IMR-90 (cell line): Measurements from ENCODE around the gene MED12L. TPM values are rescaled to one million over a fixed set of nuclear protein-coding genes. Genes with fewer than 3 reads are reported as not detected.

Experiments
- microRNA-seq, 2 experiments: library from miRNA; stranded (forward) in 1 of 2; unstranded in 1 of 2; fragments of 10-50 nt in 1 of 2; fragments of <30 nt in 1 of 2; gene quantifications in 1 of 2; microRNA quantifications in 1 of 2; one replicate each; pipeline versions ENCODE3 to v1.1.0; 2013 to 2020; ENCODE audit not compliant: insufficient read depth in 1 of 2, insufficient read length in 1 of 2, unreplicated experiment in 1 of 2
- polyA plus RNA-seq, 3 experiments: library from polyadenylated mRNA; depleted of rRNA; stranded (reverse); fragments of >200 nt; gene quantifications; 2 replicates each; pipeline ENCODE4 v1.2.3, GENCODE V29; 2012; ENCODE audit warnings: low replicate concordance in 1 of 3
- small RNA-seq, 5 experiments: library from RNA; depleted of rRNA; stranded (forward); fragments of <200 nt; gene quantifications; one replicate each; pipeline ENCODE3, GENCODE V24; 2012
- total RNA-seq: library from RNA; depleted of rRNA; stranded (reverse); fragments of >200 nt; gene quantifications from 2 replicates; pipeline ENCODE4 v1.2.3, GENCODE V29; 2012; rRNA removed

MED12L gene
- total and polyA plus RNA-seq, 2 of the 4 experiments (the other 2 are of a cell fraction), result 0.05 to 0.18 TPM

Small RNA genes within 50 kb of the gene (microRNA-seq; reads per million reads assigned to microRNA genes)
- gene RNA5SP145 (ENCODE audit: insufficient read depth, insufficient read length), result 21.7 reads per million, percentile 57 among the genes with 10 or more reads in this experiment

Small RNA genes within 50 kb of the gene (small RNA-seq; reads per million reads assigned to genes)
- 0 to 0.08 (median 0) reads per million in 5 experiments for gene RNA5SP145

Other genes starting within 250 kb of the MED12L start
- gene MINDY4B, start 180.2 kb upstream of the MED12L start, total RNA-seq, result not detected in 2 replicates
- not detected in 2 replicates for gene MINDY4B, start 180.2 kb upstream of the MED12L start, polyA plus RNA-seq (2012; rRNA removed)
- gene CLRN1, start 112.9 kb upstream of the MED12L start, total RNA-seq, result not detected in 2 replicates
- not detected in 2 replicates for gene CLRN1, start 112.9 kb upstream of the MED12L start, polyA plus RNA-seq (2012; rRNA removed)
- not detected in 2 replicates for gene GPR171, start 117.6 kb downstream of the MED12L start, total RNA-seq
- gene GPR171, start 117.6 kb downstream of the MED12L start, polyA plus RNA-seq (2012; rRNA removed), result not detected in 2 replicates
- gene P2RY14, start 192.9 kb downstream of the MED12L start, total RNA-seq, result not detected in 2 replicates
- gene P2RY14, start 192.9 kb downstream of the MED12L start, polyA plus RNA-seq (2012; rRNA removed), result not detected in 2 replicates
- 0.28 and 0.36 TPM in 2 replicates for gene GPR87, start 231.2 kb downstream of the MED12L start, total RNA-seq
- 0.26 TPM in 2 replicates for gene GPR87, start 231.2 kb downstream of the MED12L start, polyA plus RNA-seq (2012; rRNA removed)
- not detected in 2 replicates for gene P2RY13, start 243.9 kb downstream of the MED12L start, total RNA-seq
- gene P2RY13, start 243.9 kb downstream of the MED12L start, polyA plus RNA-seq (2012; rRNA removed), result not detected in 2 replicates